Progenitor cell of endocrine pancreas (in vitro differentiated cells): Measurements from ENCODE around the gene CFAP69. TPM values are rescaled to one million over a fixed set of nuclear protein-coding genes. Genes with fewer than 3 reads are reported as not detected.
"Not testable (repeated sequence)": the region's sequence is repeated elsewhere in the genome, so short reads cannot be mapped to it uniquely, and the experiment has no call there.

Experiments
- DNase-seq: peaks from one replicate; pipeline ENCODE4 v3.0.0; 2021; ENCODE audit warnings: low spot score; ENCODE audit not compliant: unreplicated experiment
- H3K27ac Mint-ChIP-seq: 2 replicates; pipeline ENCODE4 v1.8.0; 2021; ENCODE audit warnings: mild to moderate bottlenecking, moderate library complexity, mixed read lengths
- H3K27me3 Mint-ChIP-seq: 2 replicates; pipeline ENCODE4 v1.8.0; 2021; ENCODE audit warnings: mixed read lengths
- H3K36me3 Mint-ChIP-seq: 2 replicates; pipeline ENCODE4 v1.8.0; 2022; ENCODE audit warnings: mixed read lengths; ENCODE audit not compliant: insufficient read depth
- H3K4me1 Mint-ChIP-seq: 2 replicates; pipeline ENCODE4 v1.8.0; 2021; ENCODE audit warnings: low read depth, mixed read lengths
- H3K4me3 Mint-ChIP-seq: 2 replicates; pipeline ENCODE4 v1.8.0; 2021; ENCODE audit warnings: low read depth, mild to moderate bottlenecking, moderate library complexity, mixed read lengths
- H3K9me3 Mint-ChIP-seq: 2 replicates; pipeline ENCODE4 v1.8.0; 2021; ENCODE audit warnings: low read depth, mixed read lengths
- CTCF ChIP-seq: fragments of 200-600 bp; sonication (generic); IDR thresholded peaks from one replicate; pipeline ENCODE4 v1.5.0; 2021; ENCODE audit warnings: antibody characterized with exemption, mild to moderate bottlenecking; ENCODE audit not compliant: unreplicated experiment
- total RNA-seq: library from RNA; stranded (reverse); gene quantifications from 2 replicates; pipeline ENCODE4 v1.2.1, GENCODE V29; 2021

CFAP69 gene
- total RNA-seq, 1 donor from 2014 or later, result 12.4 TPM

DNA sequence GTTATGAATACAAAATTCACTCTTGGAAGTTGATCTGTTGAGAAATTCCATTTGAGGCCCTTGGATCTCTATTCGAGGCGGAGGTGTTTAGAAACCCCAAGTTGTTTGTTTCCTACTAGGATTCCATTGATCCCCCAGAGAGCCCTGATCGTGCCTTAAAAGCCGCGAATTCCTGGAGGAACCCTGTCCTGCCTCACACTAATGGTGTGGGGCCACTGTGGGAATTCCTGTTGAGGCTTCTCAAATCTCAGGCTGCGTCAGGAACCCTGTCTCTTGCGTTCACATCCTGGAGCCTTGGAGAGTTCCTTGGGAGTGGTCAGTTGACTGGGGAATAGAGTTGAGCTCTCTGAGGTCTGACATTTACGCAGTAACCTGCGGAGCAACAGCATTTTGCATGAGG, 1.2 kb downstream of the CFAP69 start:
- TF ChIP-seq CTCF, result no peak
- Mint-ChIP-seq H3K9me3 (no peaks in the 10 kb centered on the region), H3K27me3 (peaks cover 9% of the 10 kb centered on the region), H3K4me3 (peak overlapping the region; percentile 86), H3K27ac (peak overlapping the region; percentile 85), H3K4me1 (peaks cover 18% of the 10 kb centered on the region), H3K36me3 (no peaks in the 10 kb centered on the region)
- DNase-seq, result no peak

DNA sequence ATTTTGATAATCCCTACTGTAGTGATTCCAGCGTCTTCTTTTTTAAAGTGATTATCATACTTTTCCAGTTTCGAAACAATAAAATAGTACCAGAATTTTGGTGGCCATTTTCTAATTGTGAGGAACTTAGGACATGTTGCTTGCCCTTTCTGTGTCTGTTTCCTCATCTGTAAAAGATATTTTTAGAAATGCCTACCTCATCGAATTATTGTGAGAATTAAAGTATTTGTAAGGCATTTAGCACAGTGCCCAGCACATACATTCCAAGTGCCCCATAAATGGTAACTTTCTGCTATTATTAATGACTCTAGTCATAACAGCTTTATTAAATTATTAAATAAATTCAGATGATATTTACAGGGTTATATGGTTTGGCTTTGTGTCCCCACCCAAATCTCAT, 3.7 kb downstream of the CFAP69 start:
- peaks cover 5% of the 10 kb centered on the region for H3K27me3 Mint-ChIP-seq
- H3K27ac Mint-ChIP-seq, result no peak overlapping the region
- no peak overlapping the region for H3K4me3 Mint-ChIP-seq
- no peak for TF ChIP-seq CTCF
- H3K9me3 Mint-ChIP-seq, result peaks cover 3% of the 10 kb centered on the region
- DNase-seq, result no peak
- no peaks in the 10 kb centered on the region for H3K36me3 Mint-ChIP-seq
- H3K4me1 Mint-ChIP-seq, result peaks cover 18% of the 10 kb centered on the region

DNA sequence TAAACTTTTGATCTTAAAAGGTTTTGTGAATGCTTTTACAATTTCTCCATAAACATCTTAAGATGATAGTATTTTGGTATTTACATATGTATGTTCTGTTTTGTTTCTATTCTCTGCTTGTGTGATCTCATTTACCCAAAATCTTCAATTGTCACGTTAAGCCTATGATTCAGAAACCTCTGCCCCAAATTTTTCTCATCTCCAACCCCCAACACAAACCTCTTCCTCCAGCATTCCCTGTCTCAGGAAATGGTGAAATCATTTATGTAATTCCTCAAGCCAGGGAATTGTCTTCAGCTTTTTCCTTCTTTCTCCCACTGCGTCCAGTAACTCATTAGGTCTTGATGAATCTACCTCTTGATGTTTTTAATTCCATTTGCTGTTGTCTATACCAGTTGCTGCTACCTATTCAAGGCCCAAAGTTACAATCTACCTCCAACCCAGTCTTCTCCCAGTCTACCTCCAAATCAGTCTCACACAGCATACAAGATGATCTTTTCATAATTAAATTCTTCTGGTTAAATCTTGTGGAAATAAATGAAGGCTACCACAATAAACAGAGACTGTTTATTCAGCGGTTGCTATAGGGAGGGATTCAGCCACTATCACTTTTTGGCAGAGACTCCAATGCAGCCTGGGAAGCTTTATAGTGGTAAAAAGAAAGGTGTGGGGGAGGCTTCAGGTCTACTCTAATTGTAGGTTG, 5.8 kb downstream of the CFAP69 start:
- DNase-seq, result no peak
- Mint-ChIP-seq H3K36me3 (peaks cover 1% of the 10 kb centered on the region), H3K27me3 (no peaks in the 10 kb centered on the region), H3K27ac (no peak overlapping the region), H3K4me3 (no peak overlapping the region), H3K4me1 (peaks cover 11% of the 10 kb centered on the region), H3K9me3 (peaks cover 9% of the 10 kb centered on the region)
- no peak for TF ChIP-seq CTCF

DNA sequence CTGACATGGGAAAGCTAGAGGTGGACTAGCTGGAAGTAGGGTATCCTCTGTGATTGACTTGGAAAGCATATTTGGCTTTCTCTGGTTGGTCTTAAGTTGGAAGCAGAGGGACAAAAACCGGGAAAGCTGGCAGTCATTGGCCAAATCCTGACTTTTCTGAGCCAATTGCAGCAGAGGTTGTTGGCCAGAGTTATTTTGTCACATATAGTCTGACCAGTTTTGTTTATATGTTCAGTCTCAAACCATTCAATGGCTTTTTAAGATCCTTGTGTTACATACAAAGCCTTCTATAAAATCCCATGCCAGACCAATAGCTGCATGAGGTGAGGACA, 6.3 kb downstream of the CFAP69 start:
- DNase-seq, result no peak
- no peak overlapping the region for H3K4me3 Mint-ChIP-seq
- H3K27ac Mint-ChIP-seq, result no peak overlapping the region
- H3K9me3 Mint-ChIP-seq, result peaks cover 12% of the 10 kb centered on the region
- peaks cover 1% of the 10 kb centered on the region for H3K36me3 Mint-ChIP-seq
- peaks cover 6% of the 10 kb centered on the region for H3K4me1 Mint-ChIP-seq
- H3K27me3 Mint-ChIP-seq, result no peaks in the 10 kb centered on the region
- no peak for TF ChIP-seq CTCF

- not testable (repeated sequence) for H3K4me1 Mint-ChIP-seq, H3K4me3 Mint-ChIP-seq, DNase-seq, H3K27me3 Mint-ChIP-seq, H3K27ac Mint-ChIP-seq, H3K36me3 Mint-ChIP-seq
- H3K9me3 Mint-ChIP-seq, result peaks cover 12% of the 10 kb centered on the region
Measured at GRCh38 chr7:90256011-90256410, 11.0 kb downstream of the CFAP69 start.

DNA sequence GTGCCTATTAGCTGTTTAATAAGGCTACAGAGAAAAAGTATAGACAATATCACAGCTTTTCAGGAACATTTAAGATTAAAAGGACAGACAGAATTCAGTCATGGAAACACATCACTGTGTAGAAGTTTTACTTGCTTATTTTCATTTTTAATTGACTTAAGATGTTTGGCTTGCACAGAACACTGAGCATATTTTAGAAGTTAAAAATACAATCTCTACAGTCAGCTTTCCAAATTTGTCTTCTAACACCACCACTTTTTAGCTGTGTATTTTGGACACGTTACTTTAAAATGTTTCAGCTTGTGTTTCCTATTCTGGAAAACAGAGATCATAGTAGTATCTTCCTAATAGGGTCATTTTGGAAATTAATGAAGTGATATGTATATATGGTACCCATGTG, 11.8 kb downstream of the CFAP69 start:
- Mint-ChIP-seq H3K4me1 (peaks cover 4% of the 10 kb centered on the region), H3K9me3 (peaks cover 12% of the 10 kb centered on the region), H3K4me3 (no peak overlapping the region), H3K27me3 (no peaks in the 10 kb centered on the region), H3K36me3 (peaks cover 1% of the 10 kb centered on the region), H3K27ac (no peak overlapping the region)
- DNase-seq, result no peak
- TF ChIP-seq CTCF, result no peak
